ENCODE data around the gene LBH. TPM values are rescaled to one million over a fixed set of nuclear protein-coding genes. Genes with fewer than 3 reads are reported as not detected.

The LBH gene
- total RNA-seq, 1 donor from 2014 or later: 137 TPM

DNA sequence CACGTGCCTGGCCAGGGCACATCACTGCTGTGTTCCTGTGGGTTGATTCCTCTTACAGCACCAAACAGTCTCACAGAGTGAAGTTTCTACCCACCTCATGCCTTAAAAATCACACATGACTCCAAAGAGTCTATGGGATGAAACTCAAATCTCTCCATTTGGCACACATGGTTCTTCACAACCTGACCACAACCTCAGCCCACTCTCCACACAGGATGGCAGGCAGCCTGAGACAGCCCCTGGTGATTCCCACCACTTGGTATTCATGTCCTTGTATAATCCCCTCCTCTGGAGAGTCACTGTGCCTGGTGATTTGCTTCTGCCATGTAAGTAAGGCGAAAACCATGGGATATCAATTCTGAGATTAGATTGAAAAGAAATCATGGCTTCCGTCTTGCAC lies 46.2 kb downstream of the LBH start:
- TF ChIP-seq, protein P1, sequence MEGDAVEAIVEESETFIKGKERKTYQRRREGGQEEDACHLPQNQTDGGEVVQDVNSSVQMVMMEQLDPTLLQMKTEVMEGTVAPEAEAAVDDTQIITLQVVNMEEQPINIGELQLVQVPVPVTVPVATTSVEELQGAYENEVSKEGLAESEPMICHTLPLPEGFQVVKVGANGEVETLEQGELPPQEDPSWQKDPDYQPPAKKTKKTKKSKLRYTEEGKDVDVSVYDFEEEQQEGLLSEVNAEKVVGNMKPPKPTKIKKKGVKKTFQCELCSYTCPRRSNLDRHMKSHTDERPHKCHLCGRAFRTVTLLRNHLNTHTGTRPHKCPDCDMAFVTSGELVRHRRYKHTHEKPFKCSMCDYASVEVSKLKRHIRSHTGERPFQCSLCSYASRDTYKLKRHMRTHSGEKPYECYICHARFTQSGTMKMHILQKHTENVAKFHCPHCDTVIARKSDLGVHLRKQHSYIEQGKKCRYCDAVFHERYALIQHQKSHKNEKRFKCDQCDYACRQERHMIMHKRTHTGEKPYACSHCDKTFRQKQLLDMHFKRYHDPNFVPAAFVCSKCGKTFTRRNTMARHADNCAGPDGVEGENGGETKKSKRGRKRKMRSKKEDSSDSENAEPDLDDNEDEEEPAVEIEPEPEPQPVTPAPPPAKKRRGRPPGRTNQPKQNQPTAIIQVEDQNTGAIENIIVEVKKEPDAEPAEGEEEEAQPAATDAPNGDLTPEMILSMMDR (IDR thresholded peaks at IDR 0.05; ENCODE audit: unreplicated experiment): no peak
- no peaks in the 10 kb centered on the region for H3K4me1 Mint-ChIP-seq (ENCODE audit: unreplicated experiment)
- no peaks in the 10 kb centered on the region for H3K9me3 Mint-ChIP-seq (ENCODE audit: unreplicated experiment)

DNA sequence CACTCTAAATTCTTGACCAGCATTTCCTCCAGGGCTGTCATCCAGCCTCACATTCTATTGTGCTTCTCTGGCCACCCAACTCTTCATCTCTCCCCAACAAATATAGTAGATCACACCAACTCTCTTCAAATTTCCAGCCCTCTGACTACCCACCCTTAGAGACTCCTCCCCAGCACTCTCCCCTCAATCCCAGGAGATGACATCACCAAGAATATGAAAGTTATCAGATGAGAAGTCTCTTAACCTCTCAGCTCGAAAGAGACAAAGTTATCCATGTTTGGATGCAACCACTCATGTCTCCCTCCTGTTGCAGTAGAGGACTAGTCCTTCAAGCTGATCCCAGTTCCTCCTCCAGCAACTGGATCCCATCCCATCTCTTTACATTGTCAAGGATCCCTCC lies 47.1 kb downstream of the LBH start:
- H3K4me3 Mint-ChIP-seq (ENCODE audit: unreplicated experiment): no peak overlapping the region
- H3K36me3 Mint-ChIP-seq (ENCODE audit: low read depth, unreplicated experiment): no peaks in the 10 kb centered on the region
- H3K27ac Mint-ChIP-seq (ENCODE audit: unreplicated experiment): no peak overlapping the region
- H3K9me3 Mint-ChIP-seq (ENCODE audit: unreplicated experiment): no peaks in the 10 kb centered on the region
- no peak for DNase-seq (ENCODE audit: low spot score)
- no peaks in the 10 kb centered on the region for H3K4me1 Mint-ChIP-seq (ENCODE audit: unreplicated experiment)
- TF ChIP-seq, protein P1 (IDR thresholded peaks at IDR 0.05; ENCODE audit: unreplicated experiment): no peak
- H3K27me3 Mint-ChIP-seq (ENCODE audit: unreplicated experiment): peaks cover 5% of the 10 kb centered on the region

More for the DNA sequence above, 46.2 kb downstream of the LBH start:
- no peak overlapping the region for H3K4me3 Mint-ChIP-seq (ENCODE audit: unreplicated experiment)
- peaks cover 5% of the 10 kb centered on the region for H3K27me3 Mint-ChIP-seq (ENCODE audit: unreplicated experiment)
- no peak for DNase-seq (ENCODE audit: low spot score)
- H3K27ac Mint-ChIP-seq (ENCODE audit: unreplicated experiment): no peak overlapping the region
- no peaks in the 10 kb centered on the region for H3K36me3 Mint-ChIP-seq (ENCODE audit: low read depth, unreplicated experiment)

DNA sequence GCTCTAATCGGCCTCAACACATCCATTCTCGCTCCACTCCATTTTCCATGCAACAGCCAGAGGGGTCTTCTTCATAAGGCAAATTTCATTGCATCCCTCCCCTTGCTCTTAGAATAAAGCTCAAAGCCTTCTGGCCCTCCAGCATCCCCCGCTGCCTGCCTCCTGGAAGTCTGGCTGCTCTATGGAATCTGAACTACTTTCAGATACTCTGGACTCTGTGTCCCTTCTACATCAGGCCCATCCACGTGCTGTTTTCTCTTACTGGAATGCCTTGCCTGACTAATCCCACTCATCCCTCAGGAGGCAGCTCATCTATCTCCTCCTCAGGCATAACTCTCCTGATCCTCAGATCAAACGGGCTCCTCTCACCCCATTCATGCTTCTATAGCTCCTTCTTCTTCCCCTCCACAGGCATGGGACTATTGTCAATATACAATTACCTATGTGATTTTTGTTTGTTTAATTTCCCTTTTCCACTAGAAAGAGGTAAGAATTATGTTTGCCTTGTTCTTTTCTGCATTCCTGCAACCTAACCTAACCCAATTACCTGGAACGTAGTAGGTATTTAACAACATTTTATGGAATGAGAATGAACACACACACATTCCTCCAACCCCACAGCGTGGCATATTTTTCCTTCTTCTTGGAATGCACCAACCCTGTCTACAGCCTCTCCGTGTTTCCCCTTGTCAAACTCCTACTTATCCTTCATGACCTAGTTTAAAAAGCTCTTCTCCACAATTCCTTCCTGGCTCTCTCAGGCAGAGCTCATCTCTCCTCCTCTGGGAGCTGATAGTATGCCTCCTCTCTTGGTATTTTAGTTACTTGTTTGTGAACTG lies 49.5 kb downstream of the LBH start:
- H3K4me1 Mint-ChIP-seq (ENCODE audit: unreplicated experiment): no peaks in the 10 kb centered on the region
- DNase-seq (ENCODE audit: low spot score): no peak

DNA sequence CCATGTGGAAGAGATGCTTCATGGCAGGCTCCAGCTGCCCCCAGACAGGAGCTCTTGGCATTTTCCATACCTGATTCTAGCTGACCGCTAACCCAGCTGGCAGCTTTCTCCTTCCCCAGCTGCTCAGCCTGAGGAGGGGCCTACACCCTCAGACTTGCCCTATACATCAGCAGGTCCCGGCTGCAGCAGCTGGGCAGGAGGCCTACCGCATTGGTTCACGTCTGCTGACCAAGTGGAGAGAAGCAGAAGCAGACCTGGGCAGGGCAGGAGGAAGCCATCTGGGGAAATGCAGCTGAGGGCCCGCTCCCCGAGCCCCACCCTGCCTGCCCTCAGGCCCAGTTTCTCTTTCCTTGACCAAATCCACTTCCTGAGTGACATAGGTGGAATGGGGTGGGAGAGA lies 50.7 kb downstream of the LBH start:
- no peak for DNase-seq (ENCODE audit: low spot score)
- TF ChIP-seq, protein P1 (IDR thresholded peaks at IDR 0.05; ENCODE audit: unreplicated experiment): no peak
- no peaks in the 10 kb centered on the region for H3K9me3 Mint-ChIP-seq (ENCODE audit: unreplicated experiment)
- H3K4me3 Mint-ChIP-seq (ENCODE audit: unreplicated experiment): no peak overlapping the region
- peaks cover 6% of the 10 kb centered on the region for H3K27me3 Mint-ChIP-seq (ENCODE audit: unreplicated experiment)
- no peaks in the 10 kb centered on the region for H3K36me3 Mint-ChIP-seq (ENCODE audit: low read depth, unreplicated experiment)
- peaks cover 3% of the 10 kb centered on the region for H3K4me1 Mint-ChIP-seq (ENCODE audit: unreplicated experiment)
- H3K27ac Mint-ChIP-seq (ENCODE audit: unreplicated experiment): no peak overlapping the region

More for the DNA sequence above, 49.5 kb downstream of the LBH start:
- Mint-ChIP-seq H3K27me3 (ENCODE audit: unreplicated experiment) (peaks cover 6% of the 10 kb centered on the region), H3K27ac (ENCODE audit: unreplicated experiment) (no peak overlapping the region), H3K36me3 (ENCODE audit: low read depth, unreplicated experiment) (no peaks in the 10 kb centered on the region), H3K9me3 (ENCODE audit: unreplicated experiment) (no peaks in the 10 kb centered on the region), H3K4me3 (ENCODE audit: unreplicated experiment) (no peak overlapping the region)
- TF ChIP-seq, protein P1 (IDR thresholded peaks at IDR 0.05; ENCODE audit: unreplicated experiment): no peak

- no peaks in the 10 kb centered on the region for H3K36me3 Mint-ChIP-seq (ENCODE audit: low read depth, unreplicated experiment)
- H3K27ac Mint-ChIP-seq (ENCODE audit: unreplicated experiment): no peak overlapping the region
- TF ChIP-seq, protein P1 (IDR thresholded peaks at IDR 0.05; ENCODE audit: unreplicated experiment): no peak
- peaks cover 6% of the 10 kb centered on the region for H3K27me3 Mint-ChIP-seq (ENCODE audit: unreplicated experiment)
- no peaks in the 10 kb centered on the region for H3K9me3 Mint-ChIP-seq (ENCODE audit: unreplicated experiment)
- DNase-seq (ENCODE audit: low spot score): no peak
- H3K4me3 Mint-ChIP-seq (ENCODE audit: unreplicated experiment): no peak overlapping the region
- peaks cover 10% of the 10 kb centered on the region for H3K4me1 Mint-ChIP-seq (ENCODE audit: unreplicated experiment)
These were observed 51.4 kb downstream of the LBH start for GRCh38 chr2:30282721-30283120.
